H1 (cell line): ENCODE measurements around the gene RASSF5. TPM values are rescaled to one million over a fixed set of nuclear protein-coding genes. Genes with fewer than 3 reads are reported as not detected.

Experiments
- CHD1 ChIP-seq: IDR thresholded peaks from 2 replicates; pipeline ENCODE4 v1.6.1; 2012; ENCODE audit warnings: low read depth, low read length, improper control_type of control experiment
- JUN ChIP-seq: IDR thresholded peaks from 2 replicates; pipeline ENCODE4 v1.6.1; 2011; ENCODE audit warnings: low read depth, mild to moderate bottlenecking, improper control_type of control experiment, low read length
- KDM5A ChIP-seq: fragments of 200-600 bp; IDR thresholded peaks from 2 replicates; pipeline ENCODE4 v1.7.1; 2012; ENCODE audit warnings: mild to moderate bottlenecking, low read length, inconsistent platforms, mixed read lengths
- RFX5 ChIP-seq: IDR thresholded peaks from 2 replicates; pipeline ENCODE4 v1.6.1; 2011; ENCODE audit warnings: low read depth, low read length, improper control_type of control experiment, borderline replicate concordance
- SP2 ChIP-seq: IDR thresholded peaks from 2 replicates; pipeline ENCODE4 v1.6.1; 2012; ENCODE audit warnings: mild to moderate bottlenecking, low read length, inconsistent platforms
- SP4 ChIP-seq: IDR thresholded peaks from 2 replicates; pipeline ENCODE4 v1.6.1; 2012; ENCODE audit warnings: low read length, inconsistent platforms
- polyA plus RNA-seq, 7 experiments: library from polyadenylated mRNA; depleted of rRNA in 3 of 7; stranded (reverse) in 5 of 7; unstranded in 2 of 7; fragments of >200 nt in 5 of 7; fragments of 200-250 nt in 2 of 7; gene quantifications; 1 replicate in 5 of 7; 2 replicates in 1 of 7; 4 replicates in 1 of 7; pipeline versions ENCODE4 v1.2.1 to v1.2.3, GENCODE V29; 2011 to 2013; ENCODE audit warnings: missing spikeins in 2 of 7, mixed read lengths in 2 of 7
- total RNA-seq: library from RNA; stranded (reverse); fragmentation: NEBNext Ultra II Directional; extraction: Animal tissue kit (Norgen Biotek cat#: 25700); gene quantifications from 2 replicates; pipeline ENCODE4 v1.2.1, GENCODE V29; 2021
- TF ChIP-seq, protein P1 (sequence below): fragments of 300-600 bp; sonication (generic); IDR thresholded peaks from 2 replicates; pipeline ENCODE4 v1.7.1; 2012; ENCODE audit warnings: low read length, moderate library complexity, mild to moderate bottlenecking, inconsistent platforms; ENCODE audit not compliant: insufficient replicate concordance
- TF ChIP-seq, protein P2 (sequence below): IDR thresholded peaks from 2 replicates; pipeline ENCODE4 v1.6.1; 2011; ENCODE audit warnings: low read length, improper control_type of control experiment
- TF ChIP-seq, protein P3 (sequence below): IDR thresholded peaks from 2 replicates; pipeline ENCODE4 v1.6.1; 2012; ENCODE audit warnings: inconsistent platforms

The RASSF5 gene
- total and polyA plus RNA-seq, 2 of the 8 experiments (the other 6 are each of a cell fraction or from before 2014, with no cell fraction given): 0.82 to 1.8 TPM

DNA sequence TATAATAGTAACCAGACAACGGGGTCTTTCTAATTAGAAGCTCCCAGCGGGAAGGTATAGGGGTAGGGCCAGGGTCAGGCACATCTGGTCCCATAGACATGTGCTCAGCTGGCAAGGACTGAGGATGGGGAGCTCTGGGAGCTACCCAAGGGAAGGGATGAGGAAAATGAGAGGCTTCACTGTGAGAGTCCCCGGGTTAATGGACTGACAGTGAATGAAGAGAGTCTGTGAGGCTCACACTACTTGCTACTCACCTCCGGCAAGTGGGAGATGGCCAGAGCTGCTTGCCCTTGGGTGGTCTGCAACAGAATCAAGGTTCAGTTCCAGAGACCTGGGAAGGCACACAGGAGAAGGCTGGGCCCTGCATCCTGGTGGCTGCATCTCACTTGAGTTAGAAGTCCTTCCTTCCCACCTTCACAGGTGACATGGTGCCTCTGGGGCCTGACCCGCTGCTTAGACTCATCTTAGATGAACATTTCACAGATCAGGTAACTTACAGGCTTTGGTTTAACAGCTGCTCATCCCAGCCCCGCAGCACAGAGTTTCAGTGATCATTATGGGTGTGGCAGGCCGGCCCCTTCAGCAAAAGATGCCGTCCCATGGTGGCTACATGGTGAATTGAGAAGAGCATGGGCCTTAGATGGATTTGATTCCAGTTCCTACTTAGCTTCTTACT is 73.2 kb downstream of the RASSF5 start (continued):
- TF ChIP-seq, protein P1, sequence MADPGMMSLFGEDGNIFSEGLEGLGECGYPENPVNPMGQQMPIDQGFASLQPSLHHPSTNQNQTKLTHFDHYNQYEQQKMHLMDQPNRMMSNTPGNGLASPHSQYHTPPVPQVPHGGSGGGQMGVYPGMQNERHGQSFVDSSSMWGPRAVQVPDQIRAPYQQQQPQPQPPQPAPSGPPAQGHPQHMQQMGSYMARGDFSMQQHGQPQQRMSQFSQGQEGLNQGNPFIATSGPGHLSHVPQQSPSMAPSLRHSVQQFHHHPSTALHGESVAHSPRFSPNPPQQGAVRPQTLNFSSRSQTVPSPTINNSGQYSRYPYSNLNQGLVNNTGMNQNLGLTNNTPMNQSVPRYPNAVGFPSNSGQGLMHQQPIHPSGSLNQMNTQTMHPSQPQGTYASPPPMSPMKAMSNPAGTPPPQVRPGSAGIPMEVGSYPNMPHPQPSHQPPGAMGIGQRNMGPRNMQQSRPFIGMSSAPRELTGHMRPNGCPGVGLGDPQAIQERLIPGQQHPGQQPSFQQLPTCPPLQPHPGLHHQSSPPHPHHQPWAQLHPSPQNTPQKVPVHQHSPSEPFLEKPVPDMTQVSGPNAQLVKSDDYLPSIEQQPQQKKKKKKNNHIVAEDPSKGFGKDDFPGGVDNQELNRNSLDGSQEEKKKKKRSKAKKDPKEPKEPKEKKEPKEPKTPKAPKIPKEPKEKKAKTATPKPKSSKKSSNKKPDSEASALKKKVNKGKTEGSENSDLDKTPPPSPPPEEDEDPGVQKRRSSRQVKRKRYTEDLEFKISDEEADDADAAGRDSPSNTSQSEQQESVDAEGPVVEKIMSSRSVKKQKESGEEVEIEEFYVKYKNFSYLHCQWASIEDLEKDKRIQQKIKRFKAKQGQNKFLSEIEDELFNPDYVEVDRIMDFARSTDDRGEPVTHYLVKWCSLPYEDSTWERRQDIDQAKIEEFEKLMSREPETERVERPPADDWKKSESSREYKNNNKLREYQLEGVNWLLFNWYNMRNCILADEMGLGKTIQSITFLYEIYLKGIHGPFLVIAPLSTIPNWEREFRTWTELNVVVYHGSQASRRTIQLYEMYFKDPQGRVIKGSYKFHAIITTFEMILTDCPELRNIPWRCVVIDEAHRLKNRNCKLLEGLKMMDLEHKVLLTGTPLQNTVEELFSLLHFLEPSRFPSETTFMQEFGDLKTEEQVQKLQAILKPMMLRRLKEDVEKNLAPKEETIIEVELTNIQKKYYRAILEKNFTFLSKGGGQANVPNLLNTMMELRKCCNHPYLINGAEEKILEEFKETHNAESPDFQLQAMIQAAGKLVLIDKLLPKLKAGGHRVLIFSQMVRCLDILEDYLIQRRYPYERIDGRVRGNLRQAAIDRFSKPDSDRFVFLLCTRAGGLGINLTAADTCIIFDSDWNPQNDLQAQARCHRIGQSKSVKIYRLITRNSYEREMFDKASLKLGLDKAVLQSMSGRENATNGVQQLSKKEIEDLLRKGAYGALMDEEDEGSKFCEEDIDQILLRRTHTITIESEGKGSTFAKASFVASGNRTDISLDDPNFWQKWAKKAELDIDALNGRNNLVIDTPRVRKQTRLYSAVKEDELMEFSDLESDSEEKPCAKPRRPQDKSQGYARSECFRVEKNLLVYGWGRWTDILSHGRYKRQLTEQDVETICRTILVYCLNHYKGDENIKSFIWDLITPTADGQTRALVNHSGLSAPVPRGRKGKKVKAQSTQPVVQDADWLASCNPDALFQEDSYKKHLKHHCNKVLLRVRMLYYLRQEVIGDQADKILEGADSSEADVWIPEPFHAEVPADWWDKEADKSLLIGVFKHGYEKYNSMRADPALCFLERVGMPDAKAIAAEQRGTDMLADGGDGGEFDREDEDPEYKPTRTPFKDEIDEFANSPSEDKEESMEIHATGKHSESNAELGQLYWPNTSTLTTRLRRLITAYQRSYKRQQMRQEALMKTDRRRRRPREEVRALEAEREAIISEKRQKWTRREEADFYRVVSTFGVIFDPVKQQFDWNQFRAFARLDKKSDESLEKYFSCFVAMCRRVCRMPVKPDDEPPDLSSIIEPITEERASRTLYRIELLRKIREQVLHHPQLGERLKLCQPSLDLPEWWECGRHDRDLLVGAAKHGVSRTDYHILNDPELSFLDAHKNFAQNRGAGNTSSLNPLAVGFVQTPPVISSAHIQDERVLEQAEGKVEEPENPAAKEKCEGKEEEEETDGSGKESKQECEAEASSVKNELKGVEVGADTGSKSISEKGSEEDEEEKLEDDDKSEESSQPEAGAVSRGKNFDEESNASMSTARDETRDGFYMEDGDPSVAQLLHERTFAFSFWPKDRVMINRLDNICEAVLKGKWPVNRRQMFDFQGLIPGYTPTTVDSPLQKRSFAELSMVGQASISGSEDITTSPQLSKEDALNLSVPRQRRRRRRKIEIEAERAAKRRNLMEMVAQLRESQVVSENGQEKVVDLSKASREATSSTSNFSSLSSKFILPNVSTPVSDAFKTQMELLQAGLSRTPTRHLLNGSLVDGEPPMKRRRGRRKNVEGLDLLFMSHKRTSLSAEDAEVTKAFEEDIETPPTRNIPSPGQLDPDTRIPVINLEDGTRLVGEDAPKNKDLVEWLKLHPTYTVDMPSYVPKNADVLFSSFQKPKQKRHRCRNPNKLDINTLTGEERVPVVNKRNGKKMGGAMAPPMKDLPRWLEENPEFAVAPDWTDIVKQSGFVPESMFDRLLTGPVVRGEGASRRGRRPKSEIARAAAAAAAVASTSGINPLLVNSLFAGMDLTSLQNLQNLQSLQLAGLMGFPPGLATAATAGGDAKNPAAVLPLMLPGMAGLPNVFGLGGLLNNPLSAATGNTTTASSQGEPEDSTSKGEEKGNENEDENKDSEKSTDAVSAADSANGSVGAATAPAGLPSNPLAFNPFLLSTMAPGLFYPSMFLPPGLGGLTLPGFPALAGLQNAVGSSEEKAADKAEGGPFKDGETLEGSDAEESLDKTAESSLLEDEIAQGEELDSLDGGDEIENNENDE: no peak
- TF ChIP-seq, protein P2, sequence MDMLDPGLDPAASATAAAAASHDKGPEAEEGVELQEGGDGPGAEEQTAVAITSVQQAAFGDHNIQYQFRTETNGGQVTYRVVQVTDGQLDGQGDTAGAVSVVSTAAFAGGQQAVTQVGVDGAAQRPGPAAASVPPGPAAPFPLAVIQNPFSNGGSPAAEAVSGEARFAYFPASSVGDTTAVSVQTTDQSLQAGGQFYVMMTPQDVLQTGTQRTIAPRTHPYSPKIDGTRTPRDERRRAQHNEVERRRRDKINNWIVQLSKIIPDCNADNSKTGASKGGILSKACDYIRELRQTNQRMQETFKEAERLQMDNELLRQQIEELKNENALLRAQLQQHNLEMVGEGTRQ: no peak
- TF ChIP-seq, protein P3, sequence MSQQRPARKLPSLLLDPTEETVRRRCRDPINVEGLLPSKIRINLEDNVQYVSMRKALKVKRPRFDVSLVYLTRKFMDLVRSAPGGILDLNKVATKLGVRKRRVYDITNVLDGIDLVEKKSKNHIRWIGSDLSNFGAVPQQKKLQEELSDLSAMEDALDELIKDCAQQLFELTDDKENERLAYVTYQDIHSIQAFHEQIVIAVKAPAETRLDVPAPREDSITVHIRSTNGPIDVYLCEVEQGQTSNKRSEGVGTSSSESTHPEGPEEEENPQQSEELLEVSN: no peak
- TF ChIP-seq SP2 (no peak), SP4 (no peak), KDM5A (no peak), JUN (no peak), CHD1 (no peak), RFX5 (no peak)
